Cortex of kidney (tissue), 1 donor: ENCODE results near the gene EN2.
"Not testable (repeated sequence)": the region's sequence is repeated elsewhere in the genome, so short reads cannot be mapped to it uniquely, and the experiment has no call there.

Experiments used
- DNase-seq: peaks from one replicate; lab custom pipeline; 2025; lab: John Stamatoyannopoulos, UW

The EN2 gene

GRCh38 chr7:155426543-155427410, 31.2 kb upstream of the EN2 start:
- no peak for DNase-seq

- no peak for DNase-seq
Observed at GRCh38 chr7:155427411-155428038, 30.4 kb upstream of the EN2 start.

GRCh38 chr7:155428171-155428834, 29.6 kb upstream of the EN2 start:
- DNase-seq, result no peak

- DNase-seq, result no peak
Observed at GRCh38 chr7:155429651-155430050, 28.3 kb upstream of the EN2 start.

GRCh38 chr7:155430606-155431005, 27.3 kb upstream of the EN2 start:
- DNase-seq, result no peak

- DNase-seq, result no peak
Observed at GRCh38 chr7:155431231-155431630, 26.7 kb upstream of the EN2 start.

- DNase-seq, result no peak
Observed at GRCh38 chr7:155431711-155432110, 26.2 kb upstream of the EN2 start.

- DNase-seq, result no peak
Observed at GRCh38 chr7:155435110-155435509, 22.8 kb upstream of the EN2 start.

DNA sequence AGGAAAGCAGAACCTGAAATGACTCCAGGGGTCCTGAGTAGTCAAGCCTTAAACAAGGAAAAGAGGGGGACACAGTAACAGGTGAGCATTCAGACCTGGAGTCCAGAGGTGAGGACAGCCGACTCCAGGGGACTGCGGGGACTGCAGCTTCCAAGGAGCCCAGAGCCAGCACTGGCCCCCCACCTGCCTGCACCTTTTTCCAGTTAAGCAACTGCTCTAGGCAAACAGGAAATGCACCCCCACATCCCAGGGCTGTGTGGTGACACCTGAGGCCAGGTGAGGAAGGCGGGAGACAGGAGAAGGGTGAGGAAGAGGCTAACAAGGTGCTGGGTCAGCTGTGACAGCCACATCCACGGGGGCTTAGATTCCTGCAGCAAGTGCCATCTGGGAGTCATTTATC, 20.1 kb upstream of the EN2 start:
- DNase-seq, result no peak

- DNase-seq, result no peak
Observed at GRCh38 chr7:155438777-155439176, 19.2 kb upstream of the EN2 start.

GRCh38 chr7:155439311-155440017, 18.5 kb upstream of the EN2 start:
- DNase-seq, result no peak

DNA sequence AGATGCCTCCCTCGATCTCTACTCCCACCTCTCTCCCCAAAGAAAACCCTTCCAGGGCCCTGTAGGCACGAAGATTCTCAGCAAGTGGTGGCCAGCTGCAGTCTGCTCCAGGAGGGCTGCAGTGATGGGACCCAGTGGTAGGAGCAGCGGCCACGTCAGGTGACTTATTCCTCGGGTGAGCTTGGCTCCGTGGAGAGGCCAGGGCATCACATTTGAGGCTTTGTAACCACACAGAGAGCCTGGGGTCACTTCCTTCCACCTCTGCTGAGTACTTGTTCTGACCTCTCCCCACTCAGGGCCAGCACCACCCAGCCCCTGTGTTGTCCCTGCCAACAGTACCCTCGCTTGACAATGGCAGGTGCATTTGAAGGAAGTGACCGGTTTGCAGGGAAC, 17.9 kb upstream of the EN2 start:
- DNase-seq, result no peak

- no peak for DNase-seq
Observed at GRCh38 chr7:155441856-155442255, 16.1 kb upstream of the EN2 start.

GRCh38 chr7:155444746-155445145, 13.2 kb upstream of the EN2 start:
- no peak for DNase-seq

DNA sequence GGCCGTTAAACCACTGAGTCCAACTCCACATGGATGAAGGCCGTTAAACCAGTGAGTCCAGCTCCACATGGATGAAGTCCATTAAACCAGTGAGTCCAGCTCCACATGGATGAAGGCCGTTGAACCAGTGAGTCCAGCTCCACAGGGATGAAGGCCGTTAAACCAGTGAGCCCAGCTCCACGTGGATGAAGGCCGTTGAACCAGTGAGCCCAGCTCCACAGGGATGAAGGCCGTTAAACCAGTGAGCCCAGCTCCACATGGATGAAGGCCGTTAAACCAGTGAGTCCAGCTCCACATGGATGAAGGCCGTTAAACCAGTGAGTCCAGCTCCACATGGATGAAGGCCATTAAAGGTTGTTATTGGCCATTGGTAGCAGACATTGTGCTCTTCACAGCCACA, 12.3 kb upstream of the EN2 start:
- DNase-seq, result not testable (repeated sequence)

- no peak for DNase-seq
Observed at GRCh38 chr7:155447603-155448002, 10.3 kb upstream of the EN2 start.

- DNase-seq, result no peak
Observed at GRCh38 chr7:155448632-155449007, 9.3 kb upstream of the EN2 start.

DNA sequence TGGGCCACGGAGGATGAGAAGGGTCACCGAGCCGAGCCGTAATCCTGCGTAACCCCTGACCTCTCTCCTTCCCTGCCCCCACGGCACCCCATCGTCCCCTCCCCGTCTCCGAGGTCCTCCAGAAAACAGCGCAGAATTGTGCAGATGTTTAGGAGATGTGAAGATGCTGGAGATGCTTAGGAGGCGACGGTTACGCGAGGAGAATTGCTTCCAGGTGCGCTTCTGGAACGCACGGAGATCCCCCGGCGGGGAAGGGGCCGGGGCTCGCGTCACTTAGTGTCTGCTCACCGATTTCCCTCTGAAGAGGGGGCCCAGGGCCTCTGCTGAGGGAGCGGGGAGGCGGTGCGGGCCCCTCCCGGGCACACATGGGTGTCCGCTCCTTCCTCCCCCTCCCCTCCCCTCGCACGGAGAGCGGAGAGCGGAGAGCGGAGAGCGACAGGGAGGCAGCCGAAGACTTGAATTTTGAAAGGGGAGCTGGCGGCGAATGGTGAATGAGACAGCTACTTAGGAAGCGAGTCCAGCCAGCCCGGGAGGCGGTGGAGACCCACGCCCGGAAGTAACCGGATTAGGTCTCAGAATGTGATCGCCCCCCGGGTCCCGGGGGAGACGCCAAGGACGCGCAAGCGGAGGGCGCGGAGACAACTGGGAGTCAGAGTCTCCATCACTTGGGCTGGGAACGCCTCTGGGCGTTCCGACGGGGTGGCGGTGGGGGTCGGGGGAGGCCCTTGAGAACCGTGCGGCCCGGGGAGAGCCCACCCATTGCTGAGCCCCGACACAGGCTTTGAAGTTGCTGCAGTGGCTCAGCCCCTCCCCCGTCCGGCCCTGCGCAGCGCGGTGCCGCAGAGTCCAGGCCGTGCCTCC, 8.7 kb upstream of the EN2 start:
- no peak for DNase-seq

DNA sequence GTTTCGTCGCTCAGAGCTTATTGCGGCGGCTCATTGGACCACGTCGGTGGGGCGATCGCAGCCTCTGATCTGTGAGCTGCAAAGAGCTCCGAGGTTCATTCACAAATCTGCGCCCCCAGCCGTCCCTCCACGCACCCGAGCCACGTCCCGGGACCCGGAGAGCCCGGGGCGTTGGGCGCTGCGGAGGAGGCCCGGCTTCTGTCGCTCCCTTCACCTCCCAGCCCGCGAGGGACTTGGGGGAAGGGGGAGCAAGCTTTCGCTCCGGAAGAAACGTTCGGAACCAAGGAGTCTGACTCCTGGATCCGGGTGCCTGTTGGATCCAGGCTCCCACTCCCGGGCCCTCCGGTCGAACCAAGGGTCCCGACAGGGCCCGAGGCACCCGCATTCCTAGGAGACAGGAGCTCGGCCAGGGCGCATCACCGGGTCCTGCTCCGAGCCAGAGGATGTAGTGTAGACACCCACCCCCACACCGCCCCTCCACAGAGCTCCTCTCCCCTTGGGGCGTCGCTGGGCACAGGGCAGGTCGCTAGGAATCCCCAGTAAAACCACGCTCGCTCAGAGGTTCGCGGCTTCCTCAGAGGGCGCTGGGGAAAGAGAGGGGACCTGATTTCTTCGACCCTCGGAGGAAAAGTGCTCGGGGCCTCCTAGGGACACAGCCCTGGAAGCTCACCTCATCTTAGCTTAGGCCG, 7.9 kb upstream of the EN2 start:
- no peak for DNase-seq

DNA sequence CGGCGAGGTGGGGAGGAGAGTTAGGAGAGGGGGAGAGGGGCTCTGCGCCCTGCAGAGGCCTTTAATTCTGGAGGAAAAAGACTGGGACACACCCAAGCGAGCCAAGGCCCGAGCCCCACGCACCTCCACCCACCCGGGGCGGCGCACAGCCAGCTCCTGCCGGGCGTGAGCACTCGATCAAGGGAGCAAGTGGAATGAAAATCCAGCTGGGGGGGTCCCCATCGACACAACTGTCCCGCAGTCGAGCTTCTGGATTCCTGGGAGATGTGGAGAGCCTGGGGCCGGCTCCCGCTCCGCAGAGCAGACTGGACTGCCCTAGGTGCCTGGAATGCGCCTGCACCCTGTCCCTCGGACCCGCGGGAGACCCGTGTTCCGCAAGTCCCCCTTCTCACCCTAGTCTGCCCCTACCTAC, 7.4 kb upstream of the EN2 start:
- DNase-seq, result no peak
